HG02884 (cell line): ENCODE data around the gene GRP.

ENCODE experiments used
- ATAC-seq: cut with Tn5 transposase; IDR thresholded peaks from one replicate; pipeline ENCODE4 v1.9.1; 2021; ENCODE audit warnings: mild to moderate bottlenecking, moderate library complexity; ENCODE audit not compliant: unreplicated experiment

GRP gene

DNA sequence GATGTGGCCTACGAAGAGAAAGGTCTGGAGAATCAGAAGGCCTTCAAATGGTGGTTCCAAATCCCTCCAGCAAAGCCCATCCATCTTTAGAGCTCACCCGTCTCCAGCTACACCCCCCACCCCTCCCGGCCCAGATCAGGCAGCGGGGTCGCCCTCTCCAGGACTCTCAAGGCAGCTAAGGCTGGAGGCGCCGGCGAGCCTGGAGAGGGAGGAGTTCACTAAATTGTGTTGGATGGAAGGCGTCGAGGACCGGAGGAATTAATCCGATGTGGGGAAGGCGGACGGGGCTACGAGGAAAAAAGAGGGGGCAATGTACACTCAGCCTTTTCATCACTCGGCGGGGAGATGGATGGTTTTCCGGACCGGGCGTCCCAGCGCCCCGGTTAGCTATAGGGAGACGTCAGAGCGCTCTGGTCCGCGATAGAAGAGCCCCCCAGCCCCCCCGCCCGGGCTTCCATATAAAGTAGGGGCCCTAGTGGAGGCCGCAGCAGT, at the start of gene GRP:
Gene GRP (plus strand): TSS at position 487 of the 492 bp plus-strand sequence. CDS start 108 bp downstream, outside the sequence.
- no peak for ATAC-seq

DNA sequence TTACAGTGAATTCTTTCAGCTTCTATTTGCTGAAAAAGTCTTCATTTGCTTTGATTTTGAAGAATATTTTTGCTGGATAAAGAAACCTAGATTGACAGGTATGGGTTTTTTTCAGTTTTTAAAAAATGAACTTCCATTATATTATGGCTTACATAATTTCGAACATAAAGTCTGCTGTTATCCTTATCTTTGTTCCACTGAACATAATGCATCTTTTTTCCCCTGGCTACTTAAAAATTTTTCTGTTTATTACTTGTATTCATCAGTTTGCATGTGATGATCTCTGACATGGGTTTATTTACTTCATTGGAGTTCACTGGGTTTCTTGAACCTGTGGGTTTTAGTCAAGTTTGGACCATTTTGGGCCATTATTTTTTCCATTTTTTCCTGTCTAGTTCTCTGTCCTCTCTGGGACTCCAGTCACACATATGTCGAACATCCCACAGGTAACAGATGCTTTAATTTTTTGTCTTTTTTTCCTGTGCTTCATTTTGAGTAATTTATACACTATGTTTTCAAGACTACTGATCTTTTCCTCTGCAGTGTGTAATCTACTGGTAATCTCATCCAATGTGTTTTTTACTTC, 47.2 kb upstream of the GRP start:
- no peak for ATAC-seq

GRCh38 chr18:59177485-59177884, 42.5 kb upstream of the GRP start:
- no peak for ATAC-seq

GRCh38 chr18:59180150-59180845, 39.7 kb upstream of the GRP start:
- no peak for ATAC-seq

DNA sequence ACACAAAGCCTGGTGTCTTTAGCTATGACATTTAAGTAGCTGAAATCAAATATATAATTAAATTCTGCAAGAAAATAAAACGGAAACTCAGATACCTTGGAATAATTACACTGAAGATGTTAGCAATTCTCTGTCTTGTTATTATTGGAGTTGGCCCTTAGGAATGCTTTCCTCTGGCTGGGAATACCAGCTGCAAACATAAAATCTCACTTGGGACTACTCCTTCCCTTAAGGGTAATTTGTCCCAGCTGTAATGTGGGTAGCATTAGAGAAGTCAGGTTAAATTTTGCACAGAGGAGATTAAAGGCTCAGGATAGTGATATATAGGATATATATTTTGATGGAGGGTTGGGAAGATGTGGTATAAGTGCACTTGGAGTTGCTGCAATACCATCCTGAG, 37.3 kb upstream of the GRP start:
- ATAC-seq: no peak

GRCh38 chr18:59189008-59189407, 30.9 kb upstream of the GRP start:
- no peak for ATAC-seq

GRCh38 chr18:59189746-59190145, 30.2 kb upstream of the GRP start:
- ATAC-seq: no peak

- no peak for ATAC-seq
Measured at GRCh38 chr18:59196161-59196725, 23.7 kb upstream of the GRP start.

DNA sequence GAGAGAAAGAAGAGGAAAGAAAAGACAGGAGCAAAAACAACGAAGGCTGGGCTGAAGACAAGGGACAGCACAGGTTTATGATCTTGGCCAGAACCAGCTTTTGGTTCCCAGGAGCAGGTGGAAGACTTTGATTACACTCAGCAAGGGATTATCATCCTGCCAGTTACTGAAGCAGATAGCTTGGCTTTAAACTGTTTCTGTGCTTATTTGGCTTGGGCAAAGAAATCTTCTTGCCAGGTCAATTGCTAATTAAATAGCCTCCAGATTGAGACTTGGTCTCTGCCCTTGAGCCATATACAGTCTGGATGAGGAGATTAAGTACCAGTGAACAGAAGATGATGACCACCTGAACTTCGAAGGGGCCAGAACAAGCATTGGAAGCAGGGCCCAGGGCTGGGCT, 22.3 kb upstream of the GRP start:
- ATAC-seq: no peak

DNA sequence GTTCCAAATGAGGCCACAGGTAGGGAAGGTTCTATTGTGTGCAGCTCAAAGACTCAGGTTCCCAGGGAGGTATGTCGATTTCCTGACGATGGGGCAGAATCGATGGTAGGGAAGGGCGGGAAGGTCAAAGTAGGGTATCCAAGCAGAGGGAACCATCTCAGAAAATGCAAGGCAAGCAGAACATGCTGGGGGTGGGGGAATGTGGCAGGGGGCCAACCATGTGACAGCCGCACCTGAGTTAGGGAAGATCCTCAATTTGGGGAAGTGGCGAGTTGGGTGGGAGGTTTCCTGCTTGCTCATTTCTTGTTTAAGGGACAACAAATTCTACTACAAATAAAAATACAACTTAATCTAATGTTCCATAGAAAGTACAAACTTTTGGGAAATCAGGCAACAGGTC, 21.7 kb upstream of the GRP start:
- no peak for ATAC-seq

DNA sequence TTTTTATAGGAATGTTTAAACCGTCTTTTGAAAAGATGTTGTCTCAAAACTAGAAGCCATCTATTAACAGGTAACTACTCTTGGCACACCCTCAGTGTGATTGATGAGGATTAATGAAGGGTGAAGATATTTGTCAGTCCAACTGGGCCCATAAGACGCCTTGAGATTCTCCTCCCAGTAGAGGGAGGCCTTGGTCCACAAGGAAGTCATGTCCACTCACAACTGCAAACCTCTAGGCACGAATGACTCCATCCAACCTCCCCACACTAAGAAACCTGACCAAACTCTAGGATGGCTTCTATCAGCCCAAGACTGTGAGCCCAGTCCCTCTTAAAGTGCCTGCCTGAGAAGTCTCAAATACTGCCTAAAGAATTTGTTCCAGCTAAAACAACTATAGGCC, 19.2 kb upstream of the GRP start:
- no peak for ATAC-seq

- no peak for ATAC-seq
Measured at GRCh38 chr18:59202258-59202820, 17.6 kb upstream of the GRP start.

- ATAC-seq: no peak
Measured at GRCh38 chr18:59207506-59207905, 12.5 kb upstream of the GRP start.

DNA sequence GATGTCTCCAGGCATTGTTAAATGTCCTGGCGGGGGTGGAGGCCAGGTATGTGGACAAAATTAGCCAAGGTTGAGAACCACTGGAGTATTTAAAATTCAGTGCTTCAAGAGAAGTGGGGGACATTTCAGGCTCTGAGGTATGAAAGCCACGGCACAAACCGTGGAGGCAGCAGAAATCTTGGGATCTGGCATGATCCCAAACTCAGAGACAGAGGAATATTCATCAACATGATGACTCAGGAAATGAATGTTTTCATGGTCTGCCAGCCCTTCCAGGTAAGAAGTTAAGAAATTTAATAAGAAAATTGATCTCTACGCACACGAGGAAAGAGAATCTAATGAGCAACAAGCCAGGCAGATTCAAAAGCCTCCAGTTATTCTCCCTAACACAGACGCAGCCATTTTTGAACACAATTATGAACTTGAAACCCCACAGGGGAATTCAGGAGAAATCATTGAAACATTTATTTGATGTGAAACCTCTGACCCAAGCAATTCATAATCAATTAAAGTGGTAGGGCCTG, 11.3 kb upstream of the GRP start:
- ATAC-seq: no peak

DNA sequence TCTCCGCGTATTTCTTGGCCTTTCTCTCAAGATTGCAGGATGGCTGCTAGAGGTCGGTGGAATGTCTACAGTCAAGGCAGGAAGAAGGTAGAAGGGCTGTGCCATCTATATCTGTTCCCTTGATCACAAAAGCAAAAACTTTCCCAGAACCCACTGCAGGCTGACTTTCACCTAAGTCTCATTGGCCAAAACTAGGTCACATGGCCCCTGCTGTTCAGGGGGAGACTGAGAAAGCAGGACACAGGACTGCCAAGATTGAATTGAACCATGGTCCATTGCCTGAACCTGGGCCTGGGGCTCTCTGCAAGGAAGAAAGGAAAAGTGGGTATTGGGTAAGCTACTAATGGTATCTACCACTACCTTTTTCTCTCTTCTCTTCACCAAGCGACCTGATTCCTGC, 9.7 kb upstream of the GRP start:
- no peak for ATAC-seq

- ATAC-seq: no peak
Measured at GRCh38 chr18:59211629-59212028, 8.3 kb upstream of the GRP start.

DNA sequence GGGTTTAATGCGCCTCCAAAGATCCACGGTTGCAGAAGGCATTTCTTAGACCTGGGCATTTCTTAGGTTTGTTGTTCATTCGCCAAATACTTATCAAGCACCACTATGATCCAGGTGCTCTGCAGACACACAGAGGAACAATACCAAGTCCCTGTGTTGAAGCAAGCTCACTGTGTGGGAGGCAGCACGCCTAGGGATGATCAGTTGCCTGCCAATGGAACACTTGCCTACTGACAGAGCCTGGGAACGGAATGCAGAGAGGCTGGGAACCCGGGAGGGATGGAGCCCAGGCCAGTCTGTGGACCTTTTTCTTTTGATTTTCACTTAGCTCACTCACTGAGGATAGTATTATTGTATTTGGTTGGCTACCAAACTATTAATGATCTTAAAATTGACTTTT, 1.9 kb upstream of the GRP start:
- no peak for ATAC-seq

DNA sequence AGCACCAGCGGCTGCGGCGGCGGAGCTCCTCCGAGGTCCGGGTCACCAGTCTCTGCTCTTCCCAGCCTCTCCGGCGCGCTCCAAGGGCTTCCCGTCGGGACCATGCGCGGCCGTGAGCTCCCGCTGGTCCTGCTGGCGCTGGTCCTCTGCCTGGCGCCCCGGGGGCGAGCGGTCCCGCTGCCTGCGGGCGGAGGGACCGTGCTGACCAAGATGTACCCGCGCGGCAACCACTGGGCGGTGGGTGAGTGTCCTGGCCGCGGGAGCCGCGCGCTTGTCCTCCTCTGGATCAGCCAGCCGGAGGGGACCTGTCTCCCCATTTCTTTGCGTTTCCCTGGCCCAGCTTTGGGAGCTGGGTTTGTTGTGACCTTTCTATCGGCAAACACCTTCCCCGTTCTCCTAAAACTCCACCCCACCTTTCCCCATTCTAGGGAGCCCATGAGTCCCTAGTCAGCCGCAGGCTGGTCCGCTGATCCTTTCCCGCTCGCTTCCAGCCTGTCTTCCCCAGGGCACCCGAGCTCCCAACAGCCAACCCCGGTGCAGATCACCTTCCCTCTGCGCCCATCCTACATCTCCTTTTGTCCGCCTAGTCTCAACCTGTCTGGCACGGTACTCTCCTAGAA, 316 bp downstream of the GRP start:
- no peak for ATAC-seq

- ATAC-seq: no peak
Measured at GRCh38 chr18:59220784-59221765, 1.1 kb downstream of the GRP start.

GRCh38 chr18:59222341-59222740, 2.4 kb downstream of the GRP start:
- no peak for ATAC-seq
